T-helper 1 cell treated with Interleukin-12 subunit alpha and Interleukin-12 subunit beta and Interleukin-4 antibody, amounts not matched to agents 30 ng/mL and 1 ng/mL, for 36 hours (primary cell): ENCODE data around the gene SKIL. TPM values are rescaled to one million over a fixed set of nuclear protein-coding genes. Genes with fewer than 3 reads are reported as not detected.

Experiments
- intact Hi-C: fragments of 100-400 bp; cut with micrococcal nuclease; formaldehyde crosslinking; loops from one replicate; pipeline ENCODE4 v1.15.1; 2024
- total RNA-seq: library from RNA; stranded (reverse); gene quantifications from 2 replicates; pipeline ENCODE4 v1.2.3, GENCODE V29; 2022

Gene SKIL
- total RNA-seq, 1 donor from 2014 or later: 30.5 TPM

DNA sequence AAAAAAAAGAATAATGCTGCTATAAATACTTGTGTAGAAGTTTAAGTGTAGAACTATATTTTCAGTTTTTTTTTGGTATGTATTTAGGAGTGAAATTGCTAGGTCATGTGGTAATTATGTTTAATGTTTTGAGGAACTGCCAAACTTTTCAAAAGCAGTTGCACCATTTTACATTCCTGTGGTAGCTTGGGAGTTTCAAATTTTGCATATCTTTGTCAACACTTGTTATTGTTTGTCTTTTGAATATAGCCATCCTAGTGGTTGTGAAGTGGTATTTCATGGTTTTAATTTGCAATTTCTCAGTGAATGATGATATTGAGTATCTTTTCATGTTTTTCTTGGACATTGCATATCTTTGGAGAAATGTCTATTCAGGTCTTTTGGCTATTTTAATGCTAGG lies 30.4 kb downstream of the SKIL start:
- intact Hi-C loops: no loop called here

DNA sequence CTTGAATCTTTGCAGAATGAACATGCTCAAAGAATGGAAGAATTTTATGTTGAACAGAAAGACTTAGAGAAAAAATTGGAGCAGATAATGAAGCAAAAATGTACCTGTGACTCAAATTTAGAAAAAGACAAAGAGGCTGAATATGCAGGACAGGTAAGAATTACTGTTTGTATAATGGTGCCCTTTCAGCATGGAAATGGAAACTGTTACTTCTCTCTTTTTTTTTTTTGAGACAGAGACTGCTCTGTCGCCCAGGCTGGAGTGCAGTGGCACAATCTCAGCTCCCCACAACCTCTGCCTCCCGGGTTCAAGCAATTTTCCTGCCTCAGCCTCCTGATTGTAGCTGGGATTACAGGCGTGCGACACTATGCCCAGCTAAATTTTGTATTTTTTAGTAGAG lies 33.6 kb downstream of the SKIL start:
- intact Hi-C loops: no loop called here

DNA sequence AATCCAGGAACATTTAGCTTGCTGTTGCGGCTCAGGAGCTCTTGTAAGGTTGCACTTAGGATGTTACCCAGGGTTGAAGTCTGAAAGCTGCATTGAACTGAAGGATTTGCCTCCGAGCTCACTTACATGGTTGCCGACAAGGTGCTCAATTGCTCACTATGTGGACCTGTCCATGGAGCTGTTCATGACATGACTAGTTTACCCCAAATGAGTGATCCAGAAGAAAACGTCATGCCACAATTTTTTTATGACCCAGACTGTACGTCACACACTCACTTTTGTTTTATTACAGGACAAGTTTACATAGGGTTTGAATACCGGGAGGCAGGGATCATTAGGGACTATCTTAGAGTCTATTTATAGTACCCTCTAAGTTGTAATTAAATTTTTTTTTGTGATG lies 40.2 kb downstream of the SKIL start:
- intact Hi-C loops: no loop called here

- intact Hi-C loops: no loop called here
Measured at GRCh38 chr3:170405101-170405500, 47.6 kb downstream of the SKIL start.

DNA sequence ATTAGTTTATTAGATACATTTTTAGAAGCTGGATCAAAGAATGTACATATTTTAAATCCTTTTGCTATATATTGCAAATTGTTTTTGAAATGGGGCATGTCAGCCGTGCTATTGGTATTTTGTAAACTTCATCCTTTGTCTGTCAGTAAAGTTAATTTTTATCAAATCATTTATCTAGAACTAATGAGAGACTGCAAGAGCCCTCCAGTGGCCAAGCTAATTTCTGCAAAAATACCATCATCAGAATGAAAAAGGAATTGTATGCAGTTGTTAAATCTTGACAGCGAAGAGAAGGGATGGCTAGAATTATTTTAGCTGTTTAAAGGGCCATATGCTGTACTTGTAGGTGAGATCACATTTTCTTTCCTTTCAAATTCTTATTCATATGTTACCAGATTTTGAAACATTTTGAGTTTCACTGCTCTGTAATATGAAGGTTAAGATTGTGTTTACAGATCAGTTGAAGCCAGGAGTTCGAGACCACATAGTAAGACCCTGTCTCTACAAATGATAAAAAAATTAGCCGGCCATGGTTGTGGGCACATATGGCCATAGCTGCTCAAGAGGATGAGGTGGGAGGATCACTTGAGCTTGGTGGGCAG lies 53.0 kb downstream of the SKIL start:
- intact Hi-C loops: loop anchor here (1.0 to 10.0 kb wide), 4 partner anchors 100 to 648 kb away; partner anchors contain the start of gene SLC7A14

GRCh38 chr3:170413291-170413690 lies 55.8 kb downstream of the SKIL start:
- intact Hi-C loops: loop anchor here (5.0 to 10.0 kb wide), 2 partner anchors 172 to 651 kb away; partner anchors contain the start of gene SLC7A14

GRCh38 chr3:170414202-170414663 lies 56.7 kb downstream of the SKIL start:
- intact Hi-C loops: loop anchor here (1.0 to 10.0 kb wide), 8 partner anchors 104 to 652 kb away; partner anchors contain the start of genes PRKCI and SLC7A14

GRCh38 chr3:170417090-170417489 lies 59.6 kb downstream of the SKIL start:
- intact Hi-C loops: loop anchor here (10.0 kb wide), 1 partner anchor 168 kb away; the partner anchor contains the start of gene SLC7A14

DNA sequence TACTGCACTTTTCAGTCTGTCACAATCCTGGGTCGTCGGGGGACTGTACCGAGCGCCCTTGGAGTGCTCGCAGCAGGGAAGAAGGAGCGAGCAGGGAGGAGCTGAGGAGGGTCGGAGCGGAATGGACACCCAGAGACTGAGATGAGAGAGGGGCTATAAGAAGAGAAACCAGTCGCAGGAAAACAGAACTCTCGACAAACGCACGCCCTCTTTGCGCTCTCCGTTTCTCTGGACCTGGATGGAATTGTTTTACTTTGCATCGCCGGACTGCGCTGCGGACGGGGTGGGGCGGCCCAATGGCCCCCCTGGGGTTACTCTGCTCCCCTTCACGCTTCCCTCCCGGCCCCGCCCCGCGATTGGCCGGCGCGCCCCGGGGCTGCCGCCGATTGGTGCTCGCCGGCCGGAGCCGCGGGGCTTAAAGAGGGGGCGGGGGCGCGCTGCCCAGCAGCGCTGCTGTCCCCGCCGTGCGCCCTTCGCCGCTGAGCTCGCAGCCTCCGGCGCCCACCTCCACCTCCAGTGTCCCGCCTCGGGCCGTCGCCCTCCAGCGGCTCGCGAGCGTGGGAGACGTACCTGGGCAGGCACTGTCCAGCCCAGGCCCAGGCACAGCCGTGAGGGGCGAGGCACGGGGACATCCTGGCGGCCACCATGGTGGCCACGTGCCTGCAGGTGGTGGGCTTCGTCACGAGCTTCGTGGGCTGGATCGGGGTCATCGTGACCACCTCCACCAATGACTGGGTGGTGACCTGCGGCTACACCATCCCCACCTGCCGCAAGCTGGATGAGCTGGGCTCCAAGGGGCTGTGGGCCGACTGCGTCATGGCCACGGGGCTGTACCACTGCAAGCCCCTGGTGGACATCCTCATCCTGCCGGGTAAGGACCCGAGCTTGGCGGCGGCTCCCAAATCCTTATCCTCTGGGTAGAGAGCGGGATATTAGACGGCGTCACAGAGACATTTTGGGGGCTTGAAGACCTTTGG lies 61.2 kb downstream of the SKIL start, which contains the start of gene CLDN11:
Gene CLDN11 (plus strand): TSS at position 447 of the 977 bp plus-strand sequence. CDS start 199 bp downstream, at position 646.
- intact Hi-C loops: loop anchor here (2.0 to 10.0 kb wide), 2 partner anchors 166 to 1272 kb away; partner anchors contain the start of gene SLC7A14

- intact Hi-C loops: loop anchor here (2.0 to 10.0 kb wide), 2 partner anchors 165 to 1273 kb away; partner anchors contain the start of gene SLC7A14
Measured at GRCh38 chr3:170419557-170420087, 62.1 kb downstream of the SKIL start.

GRCh38 chr3:170420307-170420821 lies 62.8 kb downstream of the SKIL start:
- intact Hi-C loops: no loop called here

GRCh38 chr3:170421111-170421641 lies 63.7 kb downstream of the SKIL start:
- intact Hi-C loops: no loop called here

- intact Hi-C loops: no loop called here
Measured at GRCh38 chr3:170421758-170422157, 64.2 kb downstream of the SKIL start.

- intact Hi-C loops: no loop called here
Measured at GRCh38 chr3:170423001-170423615, 65.6 kb downstream of the SKIL start.

- intact Hi-C loops: no loop called here
Measured at GRCh38 chr3:170424879-170425278, 67.4 kb downstream of the SKIL start.

DNA sequence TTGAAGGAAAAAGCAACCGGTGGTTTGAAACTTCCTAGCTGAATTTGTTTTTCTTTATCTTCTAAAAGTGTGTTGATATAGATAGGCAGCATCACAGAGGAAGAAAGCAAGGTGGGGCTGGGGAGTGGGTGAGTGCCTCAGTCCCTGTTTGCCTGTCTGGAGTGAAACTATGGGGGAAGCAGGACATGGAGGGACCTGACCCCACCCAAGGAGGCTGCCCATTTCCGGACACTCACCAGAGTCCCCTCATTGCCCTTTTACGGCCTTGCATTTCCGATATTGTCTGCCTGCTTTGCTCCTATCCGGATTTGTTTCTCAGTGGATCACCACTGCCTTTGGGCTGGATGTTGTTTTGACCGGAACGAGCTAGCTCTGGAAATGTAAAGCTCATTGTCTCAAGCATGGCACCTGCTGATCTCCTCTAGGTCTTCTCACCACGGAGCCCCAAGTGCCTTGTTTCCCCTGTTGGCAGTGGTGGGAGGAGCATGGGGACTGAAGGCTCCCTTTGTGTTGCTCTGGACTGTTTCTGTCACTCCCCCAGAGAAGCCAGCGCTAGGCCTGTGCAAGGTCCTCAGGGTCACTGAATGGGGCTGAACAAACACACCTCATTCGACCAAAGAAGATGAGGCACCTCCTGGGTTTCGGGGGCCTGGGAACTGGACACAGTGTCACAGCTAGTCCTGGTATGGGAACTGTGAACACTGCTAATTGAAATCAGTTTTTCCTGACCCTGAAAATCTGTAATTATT lies 68.2 kb downstream of the SKIL start:
- intact Hi-C loops: no loop called here

GRCh38 chr3:170426240-170426797 lies 68.8 kb downstream of the SKIL start:
- intact Hi-C loops: no loop called here

GRCh38 chr3:170428095-170428494 lies 70.6 kb downstream of the SKIL start:
- intact Hi-C loops: no loop called here

DNA sequence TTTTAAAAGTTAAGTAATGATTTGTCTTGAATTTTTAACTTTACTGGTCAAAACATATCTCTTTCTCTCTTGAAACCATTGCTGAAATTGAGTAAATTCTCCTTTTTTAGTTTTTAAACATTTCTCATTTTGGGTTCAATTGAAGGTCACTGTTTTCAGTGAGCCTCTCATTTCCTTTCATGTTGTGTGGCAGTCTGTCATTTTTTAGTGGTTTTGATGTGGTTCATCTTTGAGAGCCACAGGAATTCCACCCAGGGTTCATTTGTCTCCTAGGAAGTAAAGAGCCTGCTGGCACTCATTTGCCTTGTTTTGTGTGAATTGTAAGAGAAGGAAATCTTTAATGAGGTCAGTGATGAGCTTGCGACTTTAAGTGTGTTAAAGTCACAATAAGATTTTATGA lies 71.5 kb downstream of the SKIL start:
- intact Hi-C loops: no loop called here
